ENCODE data around the gene ATN1.

Gene ATN1

DNA sequence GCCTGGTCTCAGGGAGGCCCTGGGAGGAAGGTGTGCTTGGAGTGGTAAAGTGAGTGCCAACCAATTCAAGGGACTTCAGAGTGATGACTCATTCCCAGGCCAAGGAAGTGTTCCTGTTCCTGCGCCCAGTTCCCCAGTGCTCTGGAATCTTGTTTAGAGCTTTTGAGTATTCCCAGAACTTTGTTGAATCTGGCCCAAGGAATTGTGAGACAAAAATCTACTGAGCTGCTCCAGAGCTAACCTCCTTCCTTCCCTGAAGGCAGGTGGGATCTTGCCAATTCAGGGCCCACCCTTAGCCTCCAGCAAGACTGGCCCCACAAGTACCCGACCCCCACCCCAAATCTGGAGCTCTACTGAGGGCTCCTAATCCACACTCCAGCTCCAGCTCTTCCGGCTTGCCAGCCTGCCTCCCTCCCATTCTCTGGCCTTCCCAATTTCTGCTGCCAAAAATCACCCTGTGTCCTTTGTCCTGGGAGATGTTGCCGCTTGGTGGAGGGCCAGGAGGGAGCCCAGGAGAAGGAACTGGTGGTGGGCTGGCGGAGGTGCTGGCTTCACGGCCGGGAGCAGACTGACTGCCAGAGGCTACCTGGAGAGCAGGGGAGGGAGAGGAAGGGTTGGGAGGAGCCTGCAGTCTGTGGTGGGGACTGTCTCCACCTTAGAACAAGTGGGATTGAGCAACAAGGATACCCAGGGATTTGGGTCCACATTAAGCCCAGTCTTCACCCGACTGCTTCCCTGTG lies 2.0 kb upstream of the ATN1 start:
- DNase-seq (ENCODE audit: low read depth, low spot score) = no peak

DNA sequence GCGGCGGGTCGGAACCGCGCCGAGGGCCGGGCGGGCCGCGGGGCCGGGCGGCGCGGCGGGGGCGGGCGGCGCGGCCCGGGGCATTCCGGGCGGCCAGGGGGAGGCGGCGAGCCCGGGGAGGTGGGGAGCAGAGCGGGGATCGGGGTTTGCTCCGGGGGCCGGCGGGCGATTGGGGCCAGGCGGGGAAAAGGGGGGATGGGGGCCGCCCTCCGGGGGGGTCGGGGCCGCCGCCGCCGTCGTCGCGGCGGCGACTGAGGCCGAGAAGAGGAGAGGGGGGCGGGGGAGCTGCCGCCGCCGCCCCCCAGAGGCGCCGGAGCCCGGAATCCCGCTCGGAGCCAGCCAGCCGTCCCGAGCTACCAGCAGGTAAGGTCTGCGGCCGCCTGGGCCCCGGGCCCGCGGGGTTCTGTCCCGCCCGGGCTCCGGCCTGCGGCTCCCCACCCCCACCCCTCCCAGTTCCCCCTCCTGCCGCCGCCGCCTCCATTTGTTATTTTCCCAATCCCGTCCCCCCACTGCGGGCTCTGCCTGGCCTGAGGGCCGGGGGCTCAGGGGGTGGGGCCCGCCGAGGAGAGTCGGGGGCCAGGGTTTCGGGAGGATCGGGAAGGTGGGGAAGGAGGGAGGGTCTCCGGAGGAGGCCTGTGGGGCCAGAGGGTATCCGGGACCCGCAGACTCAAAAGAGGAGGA lies 403 bp downstream of the ATN1 start:
- DNase-seq (ENCODE audit: low read depth, low spot score) = no peak

DNA sequence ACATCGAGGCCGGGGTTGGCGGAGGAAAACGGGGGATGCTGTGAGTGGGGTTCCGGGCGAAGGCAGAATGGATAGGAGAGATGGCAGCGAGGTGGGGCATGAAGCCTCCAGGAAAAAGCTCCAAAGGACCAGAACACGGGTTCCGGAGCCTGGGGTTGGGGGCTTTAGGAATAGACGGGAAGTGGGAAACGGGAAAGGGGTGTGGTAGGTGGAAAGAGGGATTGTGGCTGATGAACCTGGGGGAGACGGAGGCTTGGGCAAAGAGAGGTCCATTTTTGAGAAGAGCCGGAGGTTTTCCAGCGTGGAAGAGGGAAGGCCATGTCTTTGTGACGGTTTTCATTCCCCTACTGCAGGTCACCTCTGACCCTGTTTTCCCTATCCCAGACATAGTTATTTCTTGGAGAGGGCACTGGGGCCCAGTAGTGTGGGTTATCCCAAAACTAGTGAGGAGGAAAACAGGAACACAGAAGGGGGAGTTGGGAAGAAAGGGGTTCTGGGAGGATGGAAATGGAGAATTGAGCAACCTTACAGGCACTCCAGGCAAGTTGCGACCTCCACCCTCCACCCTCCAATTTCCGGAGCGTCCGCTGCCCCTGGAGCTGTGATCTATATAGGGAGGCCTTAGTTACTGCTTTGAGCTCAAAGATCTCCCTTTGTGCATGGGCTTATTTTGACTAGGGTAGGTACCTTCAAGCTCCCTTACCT lies 1.1 kb downstream of the ATN1 start:
- no peak for DNase-seq (ENCODE audit: low read depth, low spot score)

DNA sequence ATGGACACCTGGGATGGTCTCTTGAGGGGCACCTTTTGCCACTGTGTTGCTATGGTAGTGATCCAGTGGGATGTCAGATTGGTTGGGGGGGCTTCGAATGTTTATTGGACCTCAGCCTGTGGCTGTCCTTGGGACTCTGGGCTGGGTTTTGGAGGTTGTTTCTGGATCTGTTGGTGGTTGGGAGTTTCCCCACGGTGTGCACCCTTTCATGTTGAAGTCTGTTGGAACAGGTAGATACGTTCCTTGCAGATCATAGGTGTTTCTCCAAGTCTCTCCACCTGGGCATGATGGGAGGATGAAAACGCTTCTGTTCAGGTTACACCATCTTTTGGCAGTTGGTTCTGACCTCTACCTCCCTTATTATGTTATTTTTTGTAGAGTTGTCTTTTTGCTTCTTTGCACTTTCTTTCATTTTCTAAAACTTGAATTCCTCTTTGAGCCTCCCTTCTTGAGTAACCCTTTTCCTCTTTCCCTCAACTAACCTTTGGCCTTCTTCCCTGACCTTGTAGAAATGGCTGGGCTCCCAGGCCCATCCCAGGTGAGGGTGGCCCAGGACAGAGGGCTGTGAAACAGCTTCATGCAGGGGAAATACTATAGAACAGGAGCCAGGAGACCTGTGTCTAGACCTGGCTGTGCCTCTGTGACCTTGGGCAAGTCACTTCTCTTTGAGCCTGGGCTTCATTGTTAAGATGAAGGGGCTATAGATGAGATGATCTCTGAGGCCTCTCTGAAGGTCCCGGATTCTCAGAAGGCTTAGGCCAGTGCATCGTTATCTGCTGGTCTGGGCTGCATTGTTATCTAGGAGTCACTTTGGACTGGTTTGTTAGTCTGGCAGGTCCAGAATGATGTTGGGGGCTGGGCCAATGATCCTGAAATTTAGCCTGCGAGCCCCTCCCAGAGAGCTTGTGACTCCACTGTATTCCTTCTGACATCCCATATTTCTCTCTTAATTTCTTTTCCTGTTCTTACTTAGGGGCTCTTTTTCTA lies 2.0 kb downstream of the ATN1 start:
- no peak for DNase-seq (ENCODE audit: low read depth, low spot score)

DNA sequence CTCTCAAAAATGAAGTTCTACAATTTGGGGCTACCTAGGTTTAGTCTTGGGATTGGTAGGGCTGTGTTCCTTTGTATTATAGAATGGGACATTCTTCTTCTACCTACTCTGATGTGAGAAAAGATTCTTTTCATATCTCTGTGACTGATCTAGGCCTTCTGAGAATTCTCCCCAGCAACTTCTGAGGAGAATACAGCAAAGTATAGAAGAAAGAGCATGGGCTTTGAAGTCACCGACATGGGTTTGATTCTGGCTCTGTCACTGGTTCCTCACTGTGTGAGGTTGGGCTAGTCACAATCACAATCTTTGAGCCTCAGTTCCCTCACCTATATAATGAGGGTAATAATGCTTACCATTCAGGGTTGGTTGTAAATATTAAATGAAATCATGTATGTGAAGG lies 5.0 kb downstream of the ATN1 start:
- no peak for DNase-seq (ENCODE audit: low read depth, low spot score)

DNA sequence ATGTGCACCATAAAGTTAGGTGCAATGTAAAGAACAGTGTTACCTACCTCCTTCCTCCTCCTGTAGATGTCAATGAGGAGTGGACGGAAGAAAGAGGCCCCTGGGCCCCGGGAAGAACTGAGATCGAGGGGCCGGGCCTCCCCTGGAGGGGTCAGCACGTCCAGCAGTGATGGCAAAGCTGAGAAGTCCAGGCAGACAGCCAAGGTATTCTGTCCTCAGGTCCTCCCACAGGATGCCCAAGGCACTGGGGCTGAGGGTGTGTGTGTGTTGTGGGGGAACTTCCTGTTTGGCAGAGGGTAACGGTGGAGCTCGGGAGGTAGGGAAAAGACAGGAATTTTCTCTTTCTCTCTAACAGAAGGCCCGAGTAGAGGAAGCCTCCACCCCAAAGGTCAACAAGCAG lies 6.4 kb downstream of the ATN1 start:
- no peak for DNase-seq (ENCODE audit: low read depth, low spot score)

DNA sequence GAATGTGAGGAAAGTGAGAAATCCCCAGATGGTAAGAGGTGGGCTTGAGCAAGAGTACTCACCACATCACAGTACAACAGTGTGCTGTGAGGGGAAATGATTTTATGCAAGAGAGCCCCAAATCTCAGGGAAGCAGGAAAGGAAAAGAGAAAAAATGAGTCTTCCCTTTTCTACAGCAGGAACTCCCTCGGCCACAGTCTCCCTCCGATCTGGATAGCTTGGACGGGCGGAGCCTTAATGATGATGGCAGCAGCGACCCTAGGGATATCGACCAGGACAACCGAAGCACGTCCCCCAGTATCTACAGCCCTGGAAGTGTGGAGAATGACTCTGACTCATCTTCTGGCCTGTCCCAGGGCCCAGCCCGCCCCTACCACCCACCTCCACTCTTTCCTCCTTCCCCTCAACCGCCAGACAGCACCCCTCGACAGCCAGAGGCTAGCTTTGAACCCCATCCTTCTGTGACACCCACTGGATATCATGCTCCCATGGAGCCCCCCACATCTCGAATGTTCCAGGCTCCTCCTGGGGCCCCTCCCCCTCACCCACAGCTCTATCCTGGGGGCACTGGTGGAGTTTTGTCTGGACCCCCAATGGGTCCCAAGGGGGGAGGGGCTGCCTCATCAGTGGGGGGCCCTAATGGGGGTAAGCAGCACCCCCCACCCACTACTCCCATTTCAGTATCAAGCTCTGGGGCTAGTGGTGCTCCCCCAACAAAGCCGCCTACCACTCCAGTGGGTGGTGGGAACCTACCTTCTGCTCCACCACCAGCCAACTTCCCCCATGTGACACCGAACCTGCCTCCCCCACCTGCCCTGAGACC lies 7.8 kb downstream of the ATN1 start:
- no peak for DNase-seq (ENCODE audit: low read depth, low spot score)

DNA sequence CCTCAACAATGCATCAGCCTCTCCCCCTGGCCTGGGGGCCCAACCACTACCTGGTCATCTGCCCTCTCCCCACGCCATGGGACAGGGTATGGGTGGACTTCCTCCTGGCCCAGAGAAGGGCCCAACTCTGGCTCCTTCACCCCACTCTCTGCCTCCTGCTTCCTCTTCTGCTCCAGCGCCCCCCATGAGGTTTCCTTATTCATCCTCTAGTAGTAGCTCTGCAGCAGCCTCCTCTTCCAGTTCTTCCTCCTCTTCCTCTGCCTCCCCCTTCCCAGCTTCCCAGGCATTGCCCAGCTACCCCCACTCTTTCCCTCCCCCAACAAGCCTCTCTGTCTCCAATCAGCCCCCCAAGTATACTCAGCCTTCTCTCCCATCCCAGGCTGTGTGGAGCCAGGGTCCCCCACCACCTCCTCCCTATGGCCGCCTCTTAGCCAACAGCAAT lies 8.5 kb downstream of the ATN1 start:
- DNase-seq (ENCODE audit: low read depth, low spot score) = no peak

DNA sequence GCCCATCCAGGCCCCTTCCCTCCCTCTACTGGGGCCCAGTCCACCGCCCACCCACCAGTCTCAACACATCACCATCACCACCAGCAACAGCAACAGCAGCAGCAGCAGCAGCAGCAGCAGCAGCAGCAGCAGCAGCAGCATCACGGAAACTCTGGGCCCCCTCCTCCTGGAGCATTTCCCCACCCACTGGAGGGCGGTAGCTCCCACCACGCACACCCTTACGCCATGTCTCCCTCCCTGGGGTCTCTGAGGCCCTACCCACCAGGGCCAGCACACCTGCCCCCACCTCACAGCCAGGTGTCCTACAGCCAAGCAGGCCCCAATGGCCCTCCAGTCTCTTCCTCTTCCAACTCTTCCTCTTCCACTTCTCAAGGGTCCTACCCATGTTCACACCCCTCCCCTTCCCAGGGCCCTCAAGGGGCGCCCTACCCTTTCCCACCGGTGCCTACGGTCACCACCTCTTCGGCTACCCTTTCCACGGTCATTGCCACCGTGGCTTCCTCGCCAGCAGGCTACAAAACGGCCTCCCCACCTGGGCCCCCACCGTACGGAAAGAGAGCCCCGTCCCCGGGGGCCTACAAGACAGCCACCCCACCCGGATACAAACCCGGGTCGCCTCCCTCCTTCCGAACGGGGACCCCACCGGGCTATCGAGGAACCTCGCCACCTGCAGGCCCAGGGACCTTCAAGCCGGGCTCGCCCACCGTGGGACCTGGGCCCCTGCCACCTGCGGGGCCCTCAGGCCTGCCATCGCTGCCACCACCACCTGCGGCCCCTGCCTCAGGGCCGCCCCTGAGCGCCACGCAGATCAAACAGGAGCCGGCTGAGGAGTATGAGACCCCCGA lies 9.1 kb downstream of the ATN1 start:
- no peak for DNase-seq (ENCODE audit: low read depth, low spot score)

DNA sequence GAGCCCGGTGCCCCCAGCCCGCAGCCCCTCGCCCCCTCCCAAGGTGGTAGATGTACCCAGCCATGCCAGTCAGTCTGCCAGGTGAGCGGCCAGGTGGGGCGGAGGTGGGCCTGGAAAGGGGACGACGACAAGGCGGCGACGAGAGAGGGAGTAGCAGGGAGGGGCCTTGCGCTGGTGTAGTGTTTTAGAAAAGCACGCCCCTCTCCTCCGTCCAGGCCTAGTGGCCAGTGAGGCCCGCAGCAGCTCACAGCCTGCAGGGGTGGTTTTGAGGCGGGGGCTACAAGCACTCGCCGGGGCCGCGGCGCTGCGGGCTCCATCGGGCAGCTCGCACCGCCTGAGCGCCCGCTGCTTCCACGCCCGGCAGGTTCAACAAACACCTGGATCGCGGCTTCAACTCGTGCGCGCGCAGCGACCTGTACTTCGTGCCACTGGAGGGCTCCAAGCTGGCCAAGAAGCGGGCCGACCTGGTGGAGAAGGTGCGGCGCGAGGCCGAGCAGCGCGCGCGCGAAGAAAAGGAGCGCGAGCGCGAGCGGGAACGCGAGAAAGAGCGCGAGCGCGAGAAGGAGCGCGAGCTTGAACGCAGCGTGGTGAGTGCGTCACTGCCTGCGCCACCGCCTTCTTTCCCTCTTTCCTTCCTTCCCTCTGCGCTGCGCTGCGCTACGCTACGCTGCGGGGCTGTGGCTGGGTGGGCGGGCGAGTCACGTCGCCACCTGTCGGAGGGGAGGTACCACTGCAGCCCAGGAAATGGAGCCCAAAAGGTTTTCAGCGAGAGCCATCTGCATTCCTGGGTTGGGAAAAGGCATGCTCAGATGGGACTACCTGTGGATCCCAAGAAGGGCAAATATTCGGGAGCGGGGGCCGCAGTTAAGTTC lies 10.0 kb downstream of the ATN1 start:
- DNase-seq (ENCODE audit: low read depth, low spot score) = peak; percentile 85

DNA sequence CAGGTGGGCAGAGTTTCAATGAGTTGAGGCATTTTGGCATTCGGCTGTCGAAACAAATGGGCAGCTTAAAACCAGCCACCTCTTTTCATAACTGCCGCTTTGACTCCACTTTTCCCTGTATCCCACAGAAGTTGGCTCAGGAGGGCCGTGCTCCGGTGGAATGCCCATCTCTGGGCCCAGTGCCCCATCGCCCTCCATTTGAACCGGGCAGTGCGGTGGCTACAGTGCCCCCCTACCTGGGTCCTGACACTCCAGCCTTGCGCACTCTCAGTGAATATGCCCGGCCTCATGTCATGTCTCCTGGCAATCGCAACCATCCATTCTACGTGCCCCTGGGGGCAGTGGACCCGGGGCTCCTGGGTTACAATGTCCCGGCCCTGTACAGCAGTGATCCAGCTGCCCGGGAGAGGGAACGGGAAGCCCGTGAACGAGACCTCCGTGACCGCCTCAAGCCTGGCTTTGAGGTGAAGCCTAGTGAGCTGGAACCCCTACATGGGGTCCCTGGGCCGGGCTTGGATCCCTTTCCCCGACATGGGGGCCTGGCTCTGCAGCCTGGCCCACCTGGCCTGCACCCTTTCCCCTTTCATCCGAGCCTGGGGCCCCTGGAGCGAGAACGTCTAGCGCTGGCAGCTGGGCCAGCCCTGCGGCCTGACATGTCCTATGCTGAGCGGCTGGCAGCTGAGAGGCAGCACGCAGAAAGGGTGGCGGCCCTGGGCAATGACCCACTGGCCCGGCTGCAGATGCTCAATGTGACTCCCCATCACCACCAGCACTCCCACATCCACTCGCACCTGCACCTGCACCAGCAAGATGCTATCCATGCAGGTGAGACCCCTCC lies 10.8 kb downstream of the ATN1 start:
- no peak for DNase-seq (ENCODE audit: low read depth, low spot score)

DNA sequence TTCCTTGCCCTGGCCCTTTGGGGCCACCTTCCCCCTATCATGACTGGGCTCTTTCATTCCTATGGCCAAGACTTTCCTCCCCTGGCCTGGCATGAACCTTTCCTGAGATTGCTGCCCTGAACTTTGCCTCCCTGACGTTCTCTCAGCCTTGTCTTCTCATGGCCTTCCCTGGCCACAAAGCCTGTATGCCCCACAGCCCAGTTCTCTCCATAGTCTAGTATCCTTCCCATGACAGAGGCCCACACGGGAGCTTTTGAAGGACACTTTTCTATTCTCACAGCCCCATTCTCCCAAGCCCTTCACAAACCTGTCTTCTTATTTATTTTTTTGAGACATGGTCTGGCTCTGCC lies 11.4 kb downstream of the ATN1 start:
- DNase-seq (ENCODE audit: low read depth, low spot score) = no peak

DNA sequence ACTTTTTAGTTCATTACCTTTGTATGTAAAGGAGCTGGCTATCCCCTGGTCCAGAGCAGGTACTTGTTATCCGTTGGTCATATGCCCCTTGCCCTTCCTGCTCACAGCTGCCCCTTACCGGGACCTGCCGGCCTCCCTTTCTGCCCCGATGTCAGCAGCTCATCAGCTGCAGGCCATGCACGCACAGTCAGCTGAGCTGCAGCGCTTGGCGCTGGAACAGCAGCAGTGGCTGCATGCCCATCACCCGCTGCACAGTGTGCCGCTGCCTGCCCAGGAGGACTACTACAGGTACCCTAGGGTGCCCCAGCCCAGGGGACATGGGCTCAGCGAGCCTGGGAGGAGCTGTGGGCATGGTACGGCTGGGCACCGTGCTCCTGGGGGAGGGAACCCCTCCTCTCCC lies 13.5 kb downstream of the ATN1 start:
- no peak for DNase-seq (ENCODE audit: low read depth, low spot score)

DNA sequence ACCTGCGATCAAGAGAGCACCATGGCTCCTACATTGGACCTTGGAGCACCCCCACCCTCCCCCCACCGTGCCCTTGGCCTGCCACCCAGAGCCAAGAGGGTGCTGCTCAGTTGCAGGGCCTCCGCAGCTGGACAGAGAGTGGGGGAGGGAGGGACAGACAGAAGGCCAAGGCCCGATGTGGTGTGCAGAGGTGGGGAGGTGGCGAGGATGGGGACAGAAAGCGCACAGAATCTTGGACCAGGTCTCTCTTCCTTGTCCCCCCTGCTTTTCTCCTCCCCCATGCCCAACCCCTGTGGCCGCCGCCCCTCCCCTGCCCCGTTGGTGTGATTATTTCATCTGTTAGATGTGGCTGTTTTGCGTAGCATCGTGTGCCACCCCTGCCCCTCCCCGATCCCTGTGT lies 14.0 kb downstream of the ATN1 start:
- DNase-seq (ENCODE audit: low read depth, low spot score) = no peak

DNA sequence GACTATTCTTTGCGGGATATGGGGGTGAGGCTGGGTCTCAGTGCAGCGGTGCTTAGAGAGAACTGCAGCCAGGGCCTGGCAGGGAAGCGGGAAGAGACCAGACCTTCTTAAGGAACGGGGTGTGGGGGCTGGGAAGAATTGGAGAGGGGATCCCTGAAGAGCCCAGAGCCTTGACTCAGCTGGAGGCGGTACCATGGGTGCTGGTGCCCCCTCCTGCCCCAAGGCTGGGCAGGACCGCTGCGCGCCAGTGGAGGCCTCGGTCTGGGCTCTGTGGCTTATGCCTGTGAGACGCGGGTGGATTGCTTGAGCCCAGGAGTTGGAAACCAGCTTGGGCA lies 14.5 kb downstream of the ATN1 start:
- no peak for DNase-seq (ENCODE audit: low read depth, low spot score)

DNA sequence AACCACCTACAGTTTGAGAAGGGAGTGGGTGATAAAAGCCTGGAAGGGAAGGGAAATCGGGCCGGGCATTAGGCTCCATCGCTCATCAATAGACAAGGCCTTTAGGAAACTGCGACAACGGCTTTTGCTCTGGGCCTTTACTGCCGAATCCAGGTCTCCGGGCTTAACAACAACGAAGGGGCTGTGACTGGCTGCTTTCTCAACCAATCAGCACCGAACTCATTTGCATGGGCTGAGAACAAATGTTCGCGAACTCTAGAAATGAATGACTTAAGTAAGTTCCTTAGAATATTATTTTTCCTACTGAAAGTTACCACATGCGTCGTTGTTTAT lies 15.6 kb downstream of the ATN1 start:
- peak; percentile 73 for DNase-seq (ENCODE audit: low read depth, low spot score)

DNA sequence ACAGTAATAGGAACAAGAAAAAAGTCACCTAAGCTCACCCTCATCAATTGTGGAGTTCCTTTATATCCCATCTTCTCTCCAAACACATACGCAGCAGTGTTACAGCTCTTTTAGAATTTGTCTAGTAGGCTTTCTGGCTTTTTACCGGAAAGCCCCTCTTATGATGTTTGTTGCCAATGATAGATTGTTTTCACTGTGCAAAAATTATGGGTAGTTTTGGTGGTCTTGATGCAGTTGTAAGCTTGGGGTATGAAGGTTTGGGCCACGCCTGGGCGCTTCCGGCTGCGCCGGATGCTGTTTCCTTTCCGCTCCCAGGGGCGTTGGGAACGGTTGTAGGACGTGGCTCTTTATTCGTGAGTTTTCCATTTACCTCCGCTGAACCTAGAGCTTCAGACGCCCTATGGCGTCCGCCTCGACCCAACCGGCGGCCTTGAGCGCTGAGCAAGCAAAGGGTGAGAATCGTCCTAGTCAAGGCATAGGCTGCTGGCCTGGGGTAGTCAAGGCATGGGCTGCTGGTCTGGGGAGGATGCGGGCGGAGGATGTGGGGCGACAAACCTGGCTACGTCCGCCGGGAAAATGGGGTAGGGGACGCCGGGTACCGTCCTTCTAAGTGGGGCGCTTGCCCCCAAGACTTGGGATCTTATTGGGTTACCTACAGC lies 16.1 kb downstream of the ATN1 start, which contains the start of the genes C12orf57 and RNU7-1:
Gene C12orf57, plus strand, starts transcription at position 301 of the 659 bp plus-strand sequence. Its CDS starts 100 bp downstream, at position 401.
Gene RNU7-1, plus strand, starts transcription at position 95 of the 659 bp plus-strand sequence.
- peak; percentile 61 for DNase-seq (ENCODE audit: low read depth, low spot score)

Data from activated CD4-positive, CD25-positive, alpha-beta regulatory T cell treated with anti-CD3 and anti-CD28 coated beads, Interleukin-2, amount 50 U/mL, for 16 hours (primary cell).